K562 (cell line): ENCODE results near the gene BEST3. TPM values are rescaled to one million over a fixed set of nuclear protein-coding genes. Genes with fewer than 3 reads are reported as not detected.

Experiments used
- ATF1 ChIP-seq, 2 experiments: fragments of 450-650 bp in 1 of 2; IDR thresholded peaks; 2 replicates each; pipeline ENCODE4 v1.6.1; 2016; ENCODE audit warnings: missing compliant biosample characterization in 1 of 2, missing genetic modification characterization in 1 of 2
- ELF1 ChIP-seq: fragments of 200-800 bp; sonication (Bioruptor generic); IDR thresholded peaks from 2 replicates; pipeline ENCODE4 v1.6.1; 2016; ENCODE audit warnings: missing genetic modification characterization, missing compliant biosample characterization
- ETV5 ChIP-seq: sonication (generic); formaldehyde crosslinking; IDR thresholded peaks from 2 replicates; pipeline ENCODE4 v1.4.0; 2020; ENCODE audit warnings: low read depth, mild to moderate bottlenecking, missing genetic modification reagents
- GTF2E2 ChIP-seq: fragments of 200-800 bp; sonication (Bioruptor generic); IDR thresholded peaks from 2 replicates; pipeline ENCODE4 v1.6.1; 2016; ENCODE audit warnings: missing genetic modification characterization, missing compliant biosample characterization
- HDAC3 ChIP-seq: fragments of 450-650 bp; IDR thresholded peaks from 2 replicates; pipeline ENCODE4 v1.6.1; 2018; ENCODE audit warnings: borderline replicate concordance, mild to moderate bottlenecking, moderate library complexity; ENCODE audit not compliant: partially characterized antibody
- KDM5B ChIP-seq: fragments of 200-600 bp; sonication (generic); IDR thresholded peaks from 2 replicates; pipeline ENCODE4 v1.6.1; 2012; ENCODE audit warnings: low read depth, mild to moderate bottlenecking, moderate library complexity, low read length, control low read depth, inconsistent platforms; ENCODE audit not compliant: insufficient replicate concordance
- MXI1 ChIP-seq: IDR thresholded peaks from 2 replicates; pipeline ENCODE4 v1.6.1; 2011; ENCODE audit warnings: low read depth, mild to moderate bottlenecking, improper control_type of control experiment, low read length
- NR2C2 ChIP-seq, 2 experiments: fragments of 200-800 bp in 1 of 2; sonication (Bioruptor generic) in 1 of 2; sonication (generic) in 1 of 2; formaldehyde crosslinking in 1 of 2; IDR thresholded peaks; 2 replicates each; pipeline versions ENCODE4 v1.6.1 to v1.8.0; 2016 to 2022; ENCODE audit warnings: mild to moderate bottlenecking in 1 of 2, missing compliant biosample characterization in 1 of 2, missing genetic modification characterization in 1 of 2, missing genetic modification reagents in 1 of 2
- POLR2G ChIP-seq: fragments of 200-400 bp; formaldehyde crosslinking; IDR thresholded peaks from 2 replicates; pipeline ENCODE4 v1.6.1; 2017; ENCODE audit warnings: low read depth, mild to moderate bottlenecking, antibody characterized with exemption, low read length, moderate library complexity
- RBM34 ChIP-seq: fragments of 200-400 bp; formaldehyde crosslinking; IDR thresholded peaks from 2 replicates; pipeline ENCODE4 v1.6.1; 2018; ENCODE audit warnings: low read length, borderline replicate concordance; ENCODE audit not compliant: insufficient read depth
- SIN3B ChIP-seq: fragments of 450-650 bp; IDR thresholded peaks from 2 replicates; pipeline ENCODE4 v1.6.1; 2017; ENCODE audit warnings: low read depth, mild to moderate bottlenecking, moderate library complexity
- SMAD4 ChIP-seq: fragments of 250-450 bp; sonication (Bioruptor Pico); conservative IDR thresholded peaks from 2 replicates; pipeline ENCODE4 v1.8.0; 2021; ENCODE audit warnings: inconsistent platforms, mild to moderate bottlenecking, moderate library complexity
- SRSF7 ChIP-seq: fragments of 200-400 bp; formaldehyde crosslinking; optimal IDR thresholded peaks from 2 replicates; pipeline ENCODE3; 2017; ENCODE audit warnings: mild to moderate bottlenecking, low read depth, low read length
- SUPT5H ChIP-seq: fragments of 450-650 bp; IDR thresholded peaks from 2 replicates; pipeline ENCODE4 v1.6.1; 2016
- TBP ChIP-seq: optimal IDR thresholded peaks from 2 replicates; pipeline ENCODE3; 2011; ENCODE audit warnings: low read depth, low read length, improper control_type of control experiment
- U2AF1 ChIP-seq: fragments of 200-400 bp; formaldehyde crosslinking; optimal IDR thresholded peaks from 2 replicates; pipeline ENCODE3; 2017; ENCODE audit warnings: mild to moderate bottlenecking, low read depth, low read length, moderate library complexity
- ZFX ChIP-seq: sonication (generic); formaldehyde crosslinking; IDR thresholded peaks from 2 replicates; pipeline ENCODE4 v1.8.0; 2022; ENCODE audit warnings: mild to moderate bottlenecking, missing genetic modification reagents, moderate library complexity
- polyA plus RNA-seq, 8 experiments: library from polyadenylated mRNA; depleted of rRNA in 4 of 8; stranded (reverse) in 5 of 8; unstranded in 3 of 8; fragments of >200 nt; fragmentation: Nextera tagmentation in 2 of 8; fragmentation: Illumina TruSeq in 1 of 8; extraction: Ambion mirVana in 2 of 8; extraction: Trizol in 1 of 8; gene quantifications; 2 replicates each; pipeline versions ENCODE4 v1.2.1 to v1.2.3, GENCODE V29; 2011 to 2014; ENCODE audit warnings: inconsistent platforms in 1 of 8, missing spikeins in 1 of 8
- total RNA-seq, 7 experiments: library from RNA; depleted of rRNA in 6 of 7; stranded (reverse); fragments of >200 nt in 6 of 7; fragmentation: Illumina TruSeq in 2 of 7; extraction: Trizol in 2 of 7; gene quantifications; 2 replicates each; pipeline versions ENCODE4 v1.2.1 to v1.2.3, GENCODE V29; 2011 to 2021; ENCODE audit warnings: low replicate concordance in 1 of 7
- TF ChIP-seq, protein P1 (sequence below): sonication (generic); formaldehyde crosslinking; IDR thresholded peaks from 2 replicates; pipeline ENCODE4 v1.8.1; 2023; ENCODE audit warnings: mild to moderate bottlenecking, missing genetic modification reagents, moderate library complexity
- TF ChIP-seq, protein P2 (sequence below), 3 experiments: IDR thresholded peaks in 2 of 3; conservative IDR thresholded peaks in 1 of 3; 2 replicates each; pipeline ENCODE4 v1.5.1; 2011 to 2012; ENCODE audit warnings: low read length in 3 of 3, mild to moderate bottlenecking in 3 of 3, control low read depth in 2 of 3, improper control_type of control experiment in 1 of 3, inconsistent platforms in 1 of 3, low read depth in 1 of 3, mixed read lengths in 1 of 3, moderate library complexity in 1 of 3; ENCODE audit not compliant: insufficient read depth in 2 of 3

Gene BEST3
- total and polyA plus RNA-seq, 9 of the 15 experiments (the other 6 are each of a cell fraction or from before 2014, with no cell fraction given), result 0.15 TPM; not detected in 8

DNA sequence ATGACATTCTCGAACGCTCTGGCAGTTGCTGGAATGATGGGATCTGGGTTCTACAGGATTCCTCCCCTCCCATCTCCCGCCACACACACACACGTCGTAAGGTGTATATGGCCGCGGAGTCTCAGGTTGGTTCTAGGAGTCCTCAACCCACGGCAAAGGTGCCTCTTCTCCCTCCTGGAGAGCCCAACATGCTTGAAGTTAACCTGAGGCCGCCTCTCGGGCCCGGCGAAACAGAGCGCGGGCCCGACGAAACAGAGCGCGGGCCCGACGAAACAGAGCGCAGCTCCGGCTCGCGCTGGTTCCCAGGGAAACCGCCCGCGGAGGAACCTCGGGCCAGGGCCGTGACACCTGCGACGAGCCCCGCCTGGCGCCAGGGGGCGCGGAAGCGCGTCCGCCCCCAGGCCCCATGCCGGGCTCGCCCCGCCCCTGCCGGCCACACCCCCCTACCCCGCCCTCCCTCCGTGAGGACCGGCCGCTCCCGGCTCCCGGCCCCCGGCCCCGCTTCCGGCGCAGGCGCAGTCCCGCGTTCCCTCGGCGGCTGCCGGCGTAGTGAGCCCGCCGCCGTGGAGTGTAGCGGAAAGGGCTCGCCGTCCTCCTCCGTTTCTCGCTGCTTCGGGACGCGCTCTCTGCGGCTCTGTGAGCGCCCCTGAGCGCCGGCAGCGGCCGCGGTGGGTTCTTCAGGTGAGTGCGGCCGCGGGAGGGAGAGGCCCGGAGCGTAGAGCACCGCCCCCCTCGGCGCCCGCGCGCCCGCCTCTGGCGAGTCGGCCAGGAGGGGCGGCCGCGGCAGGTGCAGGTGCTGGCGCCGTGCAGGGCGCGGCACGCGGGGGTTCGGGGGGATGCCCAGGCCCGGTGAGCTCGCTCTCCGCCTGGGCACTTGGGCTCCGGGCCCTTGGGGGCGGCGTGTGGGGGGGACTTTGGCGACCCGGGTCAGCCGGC, 39.5 kb upstream of the BEST3 start, which contains the start of gene RAB3IP (continued):
- TF ChIP-seq ZFX (CRISPR knock-in tag) (peak; percentile 79), POLR2G (peak; percentile 71), MXI1 (peak; percentile 49; the same call in 1 of the 2 replicates), KDM5B (peak; percentile 25), ATF1 (CRISPR knock-in tag; IDR thresholded peaks at IDR 0.05) (no peak), ATF1 (tag; IDR thresholded peaks at IDR 0.05) (peak; percentile 20; the same call in 1 of the 2 replicates), ELF1 (tag) (no peak), GTF2E2 (tag) (peak; percentile 26; the same call in 1 of the 2 replicates), SRSF7 (no peak), SUPT5H (peak; percentile 28; the same call in 1 of the 2 replicates), HDAC3 (no peak), TBP (peak; percentile 34), ETV5 (no peak), NR2C2 (CRISPR knock-in tag; IDR thresholded peaks at IDR 0.05) (no peak), NR2C2 (tag; IDR thresholded peaks at IDR 0.05) (peak; percentile 21; the same call in 1 of the 2 replicates), SIN3B (no peak), RBM34 (no peak), U2AF1 (peak; percentile 48), SMAD4 (CRISPR knock-in tag) (0 out of 2 replicates have a peak, but pooled peaks have one; percentile 15)
- TF ChIP-seq, protein P1, sequence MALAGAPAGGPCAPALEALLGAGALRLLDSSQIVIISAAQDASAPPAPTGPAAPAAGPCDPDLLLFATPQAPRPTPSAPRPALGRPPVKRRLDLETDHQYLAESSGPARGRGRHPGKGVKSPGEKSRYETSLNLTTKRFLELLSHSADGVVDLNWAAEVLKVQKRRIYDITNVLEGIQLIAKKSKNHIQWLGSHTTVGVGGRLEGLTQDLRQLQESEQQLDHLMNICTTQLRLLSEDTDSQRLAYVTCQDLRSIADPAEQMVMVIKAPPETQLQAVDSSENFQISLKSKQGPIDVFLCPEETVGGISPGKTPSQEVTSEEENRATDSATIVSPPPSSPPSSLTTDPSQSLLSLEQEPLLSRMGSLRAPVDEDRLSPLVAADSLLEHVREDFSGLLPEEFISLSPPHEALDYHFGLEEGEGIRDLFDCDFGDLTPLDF (CRISPR knock-in tag), result 0 out of 2 replicates have a peak, but pooled peaks have one; percentile 33
- TF ChIP-seq, protein P2, sequence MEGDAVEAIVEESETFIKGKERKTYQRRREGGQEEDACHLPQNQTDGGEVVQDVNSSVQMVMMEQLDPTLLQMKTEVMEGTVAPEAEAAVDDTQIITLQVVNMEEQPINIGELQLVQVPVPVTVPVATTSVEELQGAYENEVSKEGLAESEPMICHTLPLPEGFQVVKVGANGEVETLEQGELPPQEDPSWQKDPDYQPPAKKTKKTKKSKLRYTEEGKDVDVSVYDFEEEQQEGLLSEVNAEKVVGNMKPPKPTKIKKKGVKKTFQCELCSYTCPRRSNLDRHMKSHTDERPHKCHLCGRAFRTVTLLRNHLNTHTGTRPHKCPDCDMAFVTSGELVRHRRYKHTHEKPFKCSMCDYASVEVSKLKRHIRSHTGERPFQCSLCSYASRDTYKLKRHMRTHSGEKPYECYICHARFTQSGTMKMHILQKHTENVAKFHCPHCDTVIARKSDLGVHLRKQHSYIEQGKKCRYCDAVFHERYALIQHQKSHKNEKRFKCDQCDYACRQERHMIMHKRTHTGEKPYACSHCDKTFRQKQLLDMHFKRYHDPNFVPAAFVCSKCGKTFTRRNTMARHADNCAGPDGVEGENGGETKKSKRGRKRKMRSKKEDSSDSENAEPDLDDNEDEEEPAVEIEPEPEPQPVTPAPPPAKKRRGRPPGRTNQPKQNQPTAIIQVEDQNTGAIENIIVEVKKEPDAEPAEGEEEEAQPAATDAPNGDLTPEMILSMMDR (IDR thresholded peaks at IDR 0.05 in 2 of 3, conservative IDR thresholded peaks at IDR 0.05 in 1 of 3; ENCODE audit: insufficient read depth in 2 of 3, low read depth in 1 of 3, low read length in 3 of 3), result peak; percentile 52 to 81 (median 77); a peak in 5 of 6 replicates
